SU-DHL-6 (cell line): Measurements from ENCODE around the gene KIF16B.

Experiments used
- CTCF ChIP-seq: fragments of 200-600 bp; sonication (generic); IDR thresholded peaks from one replicate; pipeline ENCODE4 v1.5.1; 2017; ENCODE audit warnings: antibody characterized with exemption, mild to moderate bottlenecking, low read length, moderate library complexity; ENCODE audit not compliant: insufficient read depth, poor library complexity, severe bottlenecking
- EZH2phosphoT487 ChIP-seq: fragments of 200-600 bp; sonication (generic), shearing (Covaris generic); conservative IDR thresholded peaks from 2 replicates; pipeline ENCODE4 v1.6.1; 2018; ENCODE audit warnings: mild to moderate bottlenecking, antibody characterized with exemption, low read length, moderate library complexity, mixed read lengths

GRCh38 chr20:16349523-16350260 lies 223.6 kb downstream of the KIF16B start:
- no peak for TF ChIP-seq CTCF
- no peak for TF ChIP-seq EZH2phosphoT487
